Pulmonary artery endothelial cell (primary cell): ENCODE results near the gene PREX1. TPM values are rescaled to one million over a fixed set of nuclear protein-coding genes. Genes with fewer than 3 reads are reported as not detected.

Source experiments
- DNase-seq: peaks from one replicate; pipeline ENCODE4 v3.0.0-alpha.2; 2011; ENCODE audit warnings: low read depth, low spot score
- total RNA-seq: library from RNA; depleted of rRNA; stranded (reverse); fragments of >200 nt; gene quantifications from 2 replicates; pipeline ENCODE4 v1.2.3, GENCODE V29; 2014

PREX1 gene
- total RNA-seq, 1 donor from 2014 or later = 115 TPM

GRCh38 chr20:48721324-48722001 is 106.3 kb downstream of the PREX1 start:
- no peak for DNase-seq

DNA sequence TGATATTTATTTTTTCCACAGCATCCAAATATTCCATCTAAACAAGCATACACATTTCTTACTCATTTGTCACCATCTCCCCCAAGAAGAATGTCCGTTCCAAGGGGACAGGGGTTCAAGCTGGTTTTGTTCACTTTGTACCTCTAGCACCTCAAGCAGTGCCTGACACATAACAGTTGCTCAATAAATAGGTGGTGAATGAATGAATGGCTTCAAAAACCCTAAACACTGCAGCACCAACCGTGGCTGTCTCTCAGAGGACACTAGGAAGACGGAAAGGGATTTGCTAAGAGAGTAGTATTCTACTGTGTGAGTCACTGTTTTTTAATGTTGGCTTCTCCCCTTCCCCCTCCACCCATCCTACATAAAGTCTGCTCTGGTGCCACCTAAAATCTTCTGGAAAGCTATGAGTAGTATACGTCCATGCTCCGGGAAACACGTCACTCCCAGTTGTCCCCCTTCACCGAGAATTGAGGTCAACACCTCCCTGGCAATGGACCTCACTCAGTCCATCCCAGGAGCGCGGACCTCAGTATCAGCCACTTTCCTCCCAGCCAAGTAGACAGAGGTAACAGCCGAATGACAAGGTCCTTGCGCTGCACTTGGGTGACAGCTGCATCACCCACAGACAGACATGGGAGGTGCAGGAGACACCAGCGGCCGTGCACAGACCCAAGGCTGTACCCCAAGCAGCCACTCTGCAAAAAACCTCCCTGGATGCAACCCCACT is 107.4 kb downstream of the PREX1 start:
- no peak for DNase-seq

- DNase-seq = no peak
These were observed 108.1 kb downstream of the PREX1 start for GRCh38 chr20:48719598-48720255.

DNA sequence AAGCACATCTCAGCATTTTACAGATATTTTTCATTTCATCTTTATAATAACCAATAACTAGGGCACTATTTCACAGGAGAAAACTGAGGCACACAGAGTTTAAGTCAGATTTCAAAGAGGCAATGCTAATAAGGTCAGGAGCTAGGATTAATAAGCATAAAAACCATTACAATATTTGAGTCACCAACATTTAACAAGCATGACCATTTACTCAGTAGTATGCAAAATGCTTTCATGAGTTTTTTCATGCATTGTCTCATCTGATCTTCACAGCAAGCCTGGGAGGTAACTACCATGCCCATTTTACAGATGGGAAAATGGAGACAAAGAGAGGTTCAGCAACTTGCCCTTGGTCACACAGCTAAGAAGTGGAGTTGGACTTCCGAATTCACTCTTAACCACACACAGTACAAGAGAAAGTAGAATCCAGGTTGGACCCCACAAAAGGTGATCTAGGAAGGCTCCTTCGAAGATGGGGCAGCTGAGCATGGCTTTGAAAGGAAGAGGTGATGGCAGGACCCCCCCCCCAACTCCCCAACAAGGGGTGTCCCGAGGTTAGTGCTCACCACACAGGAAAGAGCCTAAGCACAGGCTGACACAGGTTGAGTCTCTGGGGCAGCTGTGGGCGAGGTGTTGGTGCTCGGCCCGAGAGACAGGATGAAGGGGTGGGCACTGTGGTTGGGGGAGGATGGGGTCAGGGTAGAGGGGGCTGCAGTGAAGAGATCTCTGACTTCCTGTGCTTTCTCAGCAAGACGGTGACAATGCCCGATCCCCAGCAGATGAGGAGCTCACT is 108.8 kb downstream of the PREX1 start:
- DNase-seq = no peak

DNA sequence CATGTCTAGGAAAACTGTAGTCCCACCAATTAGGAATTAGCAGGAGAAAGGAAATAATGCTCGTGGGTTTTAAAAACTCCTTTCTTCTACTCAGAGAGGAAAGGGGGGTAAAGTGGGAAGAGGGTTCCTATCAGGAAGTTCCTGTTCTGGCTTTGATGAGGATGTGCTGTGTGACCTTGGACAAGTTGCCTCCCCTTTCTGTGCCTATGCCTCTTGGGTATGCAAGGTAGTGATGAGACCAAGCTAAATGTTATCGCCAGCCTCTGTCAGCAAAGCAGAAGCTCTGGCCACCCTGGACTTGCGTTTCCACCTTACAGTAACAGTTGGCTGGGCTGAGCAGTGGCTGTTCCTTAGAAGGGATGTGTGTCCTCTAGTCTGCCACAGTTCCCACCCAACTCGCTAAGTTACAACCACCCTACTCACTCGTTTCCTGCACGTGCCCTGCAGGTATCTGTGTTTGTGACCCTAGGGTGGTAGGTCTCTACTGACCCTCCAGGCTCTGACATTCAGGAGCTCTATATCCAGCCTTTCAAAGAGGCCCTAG is 110.0 kb downstream of the PREX1 start:
- no peak for DNase-seq

DNA sequence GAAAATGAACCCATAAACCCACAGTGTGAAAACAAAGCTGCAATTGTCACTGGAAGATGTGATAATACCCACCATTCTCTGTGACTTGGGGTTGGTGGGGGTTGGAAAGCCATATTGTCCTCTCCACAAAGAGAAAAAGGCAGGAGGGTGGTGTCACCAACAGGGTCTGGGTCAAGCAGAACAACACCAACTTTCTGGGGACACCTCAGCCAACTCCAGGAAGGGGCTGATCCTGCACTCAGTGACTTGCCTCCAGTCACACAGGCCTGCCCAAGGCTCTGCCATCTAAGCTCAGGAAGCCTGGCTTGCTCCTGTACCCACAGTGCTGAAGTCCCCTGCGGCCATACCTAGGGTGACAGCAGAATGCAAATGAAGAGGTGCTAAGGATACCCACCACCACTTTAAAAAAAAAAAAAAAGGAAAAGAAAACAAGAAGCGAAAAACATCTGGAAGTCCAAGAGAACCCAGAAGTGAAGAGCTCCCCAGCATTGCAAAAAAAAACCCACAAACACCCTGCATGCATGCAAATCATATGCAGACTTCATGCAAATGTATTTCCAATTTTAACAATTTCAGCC is 110.6 kb downstream of the PREX1 start:
- no peak for DNase-seq

- DNase-seq = no peak
These were observed 111.3 kb downstream of the PREX1 start for GRCh38 chr20:48716541-48716940.

DNA sequence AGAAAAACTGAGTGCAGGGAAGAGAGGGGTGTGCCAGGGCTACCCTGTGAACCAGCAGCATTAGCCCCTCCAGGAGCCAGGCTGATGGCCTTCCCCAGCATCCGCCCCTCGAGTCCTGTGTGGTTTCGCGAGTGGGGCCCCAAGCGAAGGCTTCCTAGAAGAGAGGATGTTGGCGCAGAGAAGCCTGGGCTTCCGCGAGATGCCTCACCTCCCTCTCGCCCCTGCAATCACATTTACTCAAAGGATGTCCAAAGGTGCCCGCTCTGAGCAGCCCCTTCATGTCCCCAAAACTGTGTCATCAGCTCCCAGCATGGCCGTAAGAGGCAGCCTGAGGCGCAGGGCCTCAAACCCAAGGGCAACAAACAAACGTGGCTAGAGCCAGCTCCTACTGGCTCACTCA is 111.7 kb downstream of the PREX1 start:
- DNase-seq = no peak

DNA sequence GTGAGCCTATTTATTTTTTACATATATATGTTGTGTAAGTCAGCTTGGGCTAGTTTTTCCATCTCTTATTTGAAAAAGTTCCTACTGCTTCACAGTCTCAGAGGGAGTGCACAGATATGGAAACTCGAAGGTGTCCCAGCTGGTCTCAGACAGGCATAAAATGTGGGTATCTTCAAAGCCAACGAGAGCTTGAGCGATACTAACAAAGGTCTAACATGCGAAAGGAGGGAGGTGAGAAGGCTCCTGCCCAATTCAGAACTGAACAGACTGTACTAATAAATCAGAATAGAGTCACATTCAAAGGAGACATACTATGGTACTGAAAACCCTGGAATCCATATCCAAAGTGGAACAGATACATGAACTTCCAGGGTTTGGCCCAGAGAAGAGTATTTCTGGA is 113.0 kb downstream of the PREX1 start:
- no peak for DNase-seq

- no peak for DNase-seq
These were observed 115.9 kb downstream of the PREX1 start for GRCh38 chr20:48711696-48712464.

GRCh38 chr20:48711044-48711428 is 116.8 kb downstream of the PREX1 start:
- DNase-seq = no peak

DNA sequence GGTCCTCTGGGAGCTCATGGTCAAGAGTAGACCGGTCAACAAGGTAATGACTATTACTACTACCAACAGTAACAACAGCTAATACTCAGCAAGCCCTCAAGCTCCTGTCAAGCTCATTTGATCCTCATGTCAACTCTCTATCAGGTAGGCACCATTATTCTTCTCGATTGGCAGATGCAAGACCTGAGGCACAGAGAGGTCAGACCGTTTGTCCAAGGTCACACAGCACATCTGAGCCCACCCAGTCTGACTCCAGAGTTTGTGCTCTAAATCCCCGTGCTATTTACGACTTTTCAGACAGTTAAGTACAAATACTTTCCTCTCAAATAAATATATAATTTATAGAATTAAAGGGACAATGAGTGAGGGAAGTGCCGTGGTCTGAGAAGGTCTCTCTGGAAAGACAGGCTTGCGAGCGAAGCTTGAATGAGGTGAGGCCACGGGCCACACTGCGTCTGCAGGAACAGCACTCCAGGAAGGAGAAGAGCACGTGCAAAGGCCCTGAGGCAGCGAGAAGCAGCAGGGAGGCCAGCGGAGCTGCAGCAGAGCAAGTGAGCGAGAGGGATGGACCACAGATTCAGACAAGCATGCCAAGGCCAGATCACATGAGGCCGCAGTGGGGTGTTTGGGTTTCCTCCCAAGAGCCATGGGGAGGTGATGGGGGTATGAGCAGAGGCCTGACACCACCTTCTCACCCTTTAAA is 117.3 kb downstream of the PREX1 start:
- DNase-seq = no peak

DNA sequence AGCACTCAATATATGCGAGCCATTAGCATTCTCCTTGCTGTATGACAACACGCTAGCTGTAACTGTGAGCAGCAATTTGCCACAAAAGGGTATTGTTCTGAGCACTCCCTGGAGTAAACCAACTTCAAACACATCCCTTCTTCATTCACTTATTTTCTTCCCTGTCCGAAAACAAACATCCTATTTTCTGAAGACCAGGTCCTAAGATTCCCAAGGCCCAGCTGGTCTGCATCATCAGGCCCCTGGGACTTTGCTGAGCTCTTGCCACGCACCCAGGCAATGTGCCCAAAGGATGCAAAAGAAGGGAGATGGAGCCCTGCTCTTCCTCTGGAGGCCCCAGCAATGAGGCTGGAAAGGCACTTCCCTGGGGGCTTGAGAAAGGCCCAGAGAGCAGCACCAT is 118.1 kb downstream of the PREX1 start:
- no peak for DNase-seq

DNA sequence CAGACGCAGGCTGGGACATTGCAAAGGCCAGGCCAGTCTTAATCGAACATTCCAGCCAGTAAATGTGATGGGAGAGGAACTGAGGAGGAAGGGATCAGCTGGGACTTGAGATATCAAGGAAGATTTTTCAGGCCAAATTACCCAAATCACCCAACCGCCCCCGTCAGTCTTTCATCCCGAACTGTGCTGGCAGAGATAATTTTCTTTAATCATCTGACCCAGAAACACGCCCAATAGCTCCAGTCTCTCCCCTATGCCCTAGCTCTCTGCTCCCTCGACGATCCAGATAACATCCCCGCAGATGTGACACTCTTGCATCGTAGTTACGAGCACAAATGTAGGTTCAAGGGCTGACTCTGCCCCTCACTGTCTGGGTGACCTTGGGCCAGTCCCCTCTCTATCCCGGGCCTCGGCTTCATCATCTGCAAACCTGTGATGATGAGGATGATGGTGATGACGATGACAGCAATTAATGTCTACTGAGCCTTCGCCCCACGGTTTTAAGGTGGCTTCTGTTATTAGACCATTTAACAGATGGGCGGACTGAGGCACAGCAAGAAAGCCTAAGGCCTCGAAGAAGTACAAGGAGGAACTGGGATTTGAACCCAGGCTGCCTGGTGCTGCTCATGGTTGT is 118.6 kb downstream of the PREX1 start:
- DNase-seq = no peak

GRCh38 chr20:48708630-48709029 is 119.2 kb downstream of the PREX1 start:
- no peak for DNase-seq

- DNase-seq = no peak
These were observed 119.7 kb downstream of the PREX1 start for GRCh38 chr20:48708116-48708515.

DNA sequence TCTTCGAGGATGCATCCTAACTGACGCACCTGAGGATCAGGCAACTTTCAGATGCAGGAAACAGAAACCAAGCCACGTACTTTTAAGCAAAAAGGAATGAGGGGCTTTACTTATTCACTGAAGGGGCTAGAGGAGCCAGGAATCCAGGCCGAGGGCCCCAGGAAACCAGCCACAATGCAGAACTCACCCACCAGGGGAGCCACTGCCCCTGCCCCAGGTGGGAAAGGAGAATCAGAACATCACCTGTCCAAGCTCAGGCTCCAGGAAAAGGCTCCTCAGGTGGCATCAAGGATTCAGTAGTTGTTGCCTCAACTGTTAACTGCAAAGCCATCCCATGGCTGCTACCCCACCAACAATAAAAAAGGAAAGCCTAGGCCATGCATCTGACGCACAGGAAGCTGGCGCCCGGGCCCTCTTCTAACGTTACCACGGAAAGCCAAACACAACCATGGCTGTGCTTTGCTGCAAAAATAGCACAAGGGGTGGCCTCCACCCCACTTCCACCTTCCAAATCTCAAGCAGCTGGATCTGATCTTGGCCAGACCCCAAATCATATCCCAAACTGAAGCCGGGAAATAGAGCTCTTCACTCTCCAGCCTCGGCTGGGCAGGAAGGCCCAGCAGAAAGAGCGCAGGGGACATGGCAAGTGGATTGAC is 121.0 kb downstream of the PREX1 start:
- DNase-seq = no peak

DNA sequence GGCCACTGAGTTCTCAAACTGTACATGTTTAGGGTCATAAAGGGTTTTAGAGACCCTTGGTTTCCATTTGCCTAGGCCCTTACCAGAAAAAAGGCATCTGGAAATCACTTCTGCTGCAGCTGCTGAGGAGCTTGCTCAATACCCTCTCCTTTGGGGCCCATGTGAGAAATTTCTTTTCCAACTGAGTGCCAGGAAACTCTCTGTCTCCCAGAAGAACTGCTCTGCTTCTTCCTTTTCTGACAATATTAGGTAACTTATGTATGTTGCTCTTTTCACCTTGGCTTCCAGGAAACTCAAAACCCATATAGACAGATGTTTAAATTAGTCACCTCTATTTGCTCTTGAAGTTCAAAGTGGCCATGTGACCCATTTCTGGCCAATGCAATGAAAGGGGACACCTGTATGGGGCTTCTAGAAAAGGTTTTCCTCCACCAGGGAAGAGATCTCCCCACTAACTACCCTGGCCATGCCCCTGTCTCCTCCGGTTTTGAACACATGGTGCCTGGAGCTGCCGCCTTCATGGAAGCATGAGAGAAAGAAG is 121.6 kb downstream of the PREX1 start:
- DNase-seq = no peak
